Stimulated activated CD4-positive, alpha-beta T cell treated with anti-CD3 and anti-CD28 coated beads, TNF-alpha, amount 100 ng/mL, for 4 hours (primary cell): Measurements from ENCODE around the gene NFIA.
"Not testable (repeated sequence)": the region's sequence is repeated elsewhere in the genome, so short reads cannot be mapped to it uniquely, and the experiment has no call there.

Experiments used
- DNase-seq, 3 experiments: peaks; one replicate each; pipeline ENCODE4 v3.0.0-alpha.2; 2020; ENCODE audit warnings: low read depth in 3 of 3

NFIA gene

DNA sequence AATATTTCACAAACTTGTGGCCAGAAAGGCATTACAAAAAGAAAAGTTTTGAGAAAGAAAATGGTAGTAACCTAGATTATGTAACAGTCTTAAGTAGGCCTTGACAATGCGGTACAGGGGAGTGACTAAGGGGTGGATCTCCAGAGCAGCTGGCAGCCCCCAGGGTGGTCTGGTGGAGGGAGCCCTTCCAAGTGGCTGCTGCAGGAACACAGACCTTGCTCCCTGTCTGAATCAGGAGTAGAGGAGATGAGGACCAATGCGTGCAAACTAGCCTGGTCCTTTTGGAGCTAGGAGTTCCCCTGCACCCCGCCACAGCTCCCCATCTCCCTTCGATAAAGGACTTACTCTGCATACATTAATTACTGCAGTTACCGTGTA lies 189.0 kb downstream of the NFIA start:
- DNase-seq = no peak

DNA sequence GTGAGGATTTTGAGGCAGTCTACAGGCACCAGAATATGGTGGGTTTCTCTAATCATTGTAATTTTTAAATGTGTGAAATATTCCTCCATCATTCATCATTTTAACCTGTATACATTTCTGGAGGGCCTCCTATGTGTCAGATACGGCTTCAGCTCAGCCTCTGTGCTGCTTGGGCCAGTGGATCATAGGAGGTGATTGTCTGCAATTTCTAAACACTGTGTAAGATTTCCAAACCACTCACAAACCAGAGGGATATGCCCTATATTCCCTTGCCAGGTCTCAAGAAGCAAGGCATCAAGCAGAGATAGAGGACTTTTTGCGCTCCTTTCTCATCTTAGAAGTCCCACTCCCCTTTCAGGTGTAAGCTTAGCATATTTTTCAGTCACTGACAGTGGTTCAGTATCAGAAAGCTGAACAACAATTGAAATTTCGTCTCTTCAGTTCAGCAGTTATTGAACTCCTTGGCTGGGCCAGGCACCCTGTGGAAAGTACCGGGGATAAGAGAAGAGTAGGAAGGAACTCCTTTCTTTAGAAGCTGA lies 190.9 kb downstream of the NFIA start:
- no peak for DNase-seq

DNA sequence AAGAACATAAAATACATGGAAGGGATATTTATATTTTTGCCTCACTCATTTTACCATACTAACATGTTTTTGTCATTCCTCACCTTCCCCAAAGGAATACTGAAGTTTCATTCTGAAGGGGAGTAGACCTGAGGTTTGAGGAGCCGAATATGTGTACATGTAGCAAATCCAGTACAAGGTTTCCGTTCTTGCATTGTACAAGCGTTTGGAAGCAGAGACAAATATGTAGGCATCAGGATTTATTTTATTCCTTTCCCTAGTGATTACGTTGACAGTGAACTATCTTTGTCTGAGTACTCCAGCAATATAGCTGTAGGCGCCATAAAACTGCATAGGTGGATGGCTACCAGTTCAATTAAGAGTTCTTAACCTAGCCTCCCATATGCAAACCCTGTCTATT lies 191.5 kb downstream of the NFIA start:
- DNase-seq = no peak

DNA sequence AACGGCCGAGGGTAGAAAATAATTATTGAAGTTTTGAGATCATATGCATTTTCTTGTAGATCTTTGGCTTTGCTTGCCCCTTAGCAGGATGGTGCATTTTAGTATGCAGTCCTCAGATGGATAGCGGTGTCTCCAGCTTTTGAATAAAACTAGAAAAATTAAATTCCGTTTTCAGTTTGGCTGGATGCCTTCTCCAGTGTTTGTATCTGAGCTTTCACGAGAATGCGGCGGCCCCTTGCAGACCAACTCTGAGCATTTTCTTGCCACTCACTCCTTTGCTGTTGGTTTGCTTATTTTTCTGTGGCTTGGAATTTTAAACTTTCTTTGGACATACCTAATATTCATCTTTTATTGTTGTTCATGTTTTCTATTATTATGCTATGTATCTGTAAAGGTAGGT lies 192.6 kb downstream of the NFIA start:
- DNase-seq = no peak

DNA sequence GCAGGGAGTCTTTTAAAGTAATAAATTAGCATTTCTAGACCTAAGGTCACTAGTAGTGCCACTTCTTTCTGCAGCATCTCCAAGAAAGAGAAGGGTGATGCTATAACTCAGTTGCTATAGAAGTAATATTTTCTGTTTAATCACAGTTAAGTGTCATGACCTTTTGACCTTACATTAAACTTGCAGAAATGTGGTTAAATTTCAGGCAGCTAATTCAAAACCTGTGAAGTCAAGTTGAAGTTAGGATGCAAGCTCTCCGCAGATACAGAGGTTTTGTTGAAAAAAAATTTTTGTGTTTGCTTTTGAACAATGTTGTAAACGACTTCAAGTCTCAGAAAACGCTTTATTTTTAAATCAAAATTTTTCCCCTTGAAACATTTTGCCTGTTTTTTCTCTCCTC lies 193.9 kb downstream of the NFIA start:
- DNase-seq = no peak

DNA sequence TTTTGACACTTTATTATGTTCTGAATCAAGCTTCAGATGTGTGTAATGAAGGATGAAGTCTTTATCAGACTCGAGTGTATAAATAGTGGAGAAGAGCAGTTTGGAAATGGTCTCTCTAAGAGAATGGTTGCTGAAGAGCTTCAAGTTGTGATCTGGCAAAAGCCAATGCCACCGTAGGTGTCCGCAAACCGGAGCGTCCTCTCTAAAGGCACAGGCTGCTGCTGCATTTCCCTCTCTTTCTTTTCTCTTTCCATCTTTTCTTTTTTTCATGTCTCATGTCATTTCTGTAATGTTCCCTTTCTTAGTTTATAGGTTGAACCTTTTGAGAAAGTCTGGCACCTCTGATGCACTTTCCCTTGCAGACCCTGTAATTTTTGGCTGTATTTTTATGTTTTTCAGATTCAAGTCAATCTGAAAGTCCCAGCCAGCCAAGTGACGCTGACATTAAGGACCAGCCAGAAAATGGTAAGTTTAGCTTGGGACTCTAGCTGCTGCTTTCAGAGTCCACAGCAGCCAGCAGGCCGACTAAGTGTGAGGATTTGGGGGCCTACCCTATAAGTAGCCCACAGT lies 194.8 kb downstream of the NFIA start:
- DNase-seq = no peak

DNA sequence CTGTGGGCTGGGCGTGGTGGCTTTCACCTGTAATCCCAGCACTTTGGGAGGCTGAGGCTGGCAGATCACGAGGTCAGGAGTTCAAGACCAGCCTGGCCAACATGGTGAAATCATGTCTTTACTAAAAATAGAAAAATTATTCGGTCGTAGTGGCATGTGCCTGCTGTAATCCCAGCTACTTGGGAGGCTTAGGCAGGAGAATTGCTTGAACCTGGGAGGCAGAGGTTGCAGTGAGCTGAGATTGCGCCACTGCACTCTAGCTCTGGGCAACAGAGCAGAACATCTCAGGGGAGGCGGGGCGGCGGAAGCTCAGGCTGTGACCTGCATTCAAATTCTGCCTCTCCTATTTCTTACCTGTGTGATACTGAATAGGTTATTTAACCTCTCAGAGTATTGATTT lies 196.1 kb downstream of the NFIA start:
- not testable (repeated sequence) for DNase-seq

DNA sequence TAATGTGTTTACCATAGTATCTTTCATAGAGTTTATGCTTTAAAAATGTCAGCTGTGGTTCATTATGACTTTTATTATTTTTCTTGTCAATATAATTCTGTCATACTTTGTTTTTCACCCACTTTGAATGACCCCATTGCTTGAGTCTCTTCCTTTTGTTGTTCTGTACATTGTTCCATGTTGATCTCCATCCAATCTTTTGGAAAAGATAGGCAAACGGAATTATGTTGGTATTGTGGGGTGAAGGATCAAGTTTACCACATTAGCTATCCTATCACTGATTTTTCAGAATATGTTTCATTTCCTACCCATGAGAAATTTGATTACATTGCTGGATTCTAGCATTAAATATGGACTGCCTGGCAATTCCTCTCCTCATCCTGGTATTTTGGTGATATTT lies 196.6 kb downstream of the NFIA start:
- no peak for DNase-seq

DNA sequence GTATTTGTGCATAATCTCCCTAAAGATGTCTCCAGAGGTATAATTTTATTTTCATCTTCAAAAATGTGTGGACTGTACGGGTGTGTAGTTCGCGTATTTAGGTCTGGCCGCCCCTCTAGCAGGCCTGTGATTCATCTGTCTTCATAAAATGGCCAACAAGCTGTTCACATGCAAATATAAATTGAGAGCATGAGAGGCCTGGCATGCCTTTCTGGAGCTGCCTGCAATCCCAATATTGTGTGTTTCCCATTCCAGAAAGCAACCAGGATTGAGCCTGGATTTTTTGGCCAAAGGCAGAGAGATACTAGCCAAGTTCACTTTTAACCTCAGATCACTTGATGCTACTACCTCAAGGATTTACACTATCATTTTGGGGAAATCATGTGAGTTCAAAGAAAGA lies 197.2 kb downstream of the NFIA start:
- DNase-seq = no peak

DNA sequence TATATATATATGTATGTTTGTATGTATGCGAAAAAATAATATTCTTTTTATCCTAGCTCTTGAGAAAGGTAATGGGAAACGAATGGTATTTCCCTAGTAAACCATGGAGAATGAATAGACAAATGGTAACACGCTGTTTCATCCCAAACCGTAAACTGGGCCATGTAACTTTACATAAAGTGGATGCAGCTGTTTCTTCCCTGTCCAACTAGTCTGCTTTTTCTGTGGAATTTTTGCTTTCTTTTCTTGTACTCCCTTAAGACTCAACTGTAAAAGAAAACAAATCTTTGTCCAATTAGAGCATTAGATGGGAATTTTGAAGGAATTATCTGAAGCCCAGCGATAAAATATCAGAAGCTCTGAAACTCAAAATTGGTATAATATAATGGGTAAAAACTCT lies 198.1 kb downstream of the NFIA start:
- no peak for DNase-seq

DNA sequence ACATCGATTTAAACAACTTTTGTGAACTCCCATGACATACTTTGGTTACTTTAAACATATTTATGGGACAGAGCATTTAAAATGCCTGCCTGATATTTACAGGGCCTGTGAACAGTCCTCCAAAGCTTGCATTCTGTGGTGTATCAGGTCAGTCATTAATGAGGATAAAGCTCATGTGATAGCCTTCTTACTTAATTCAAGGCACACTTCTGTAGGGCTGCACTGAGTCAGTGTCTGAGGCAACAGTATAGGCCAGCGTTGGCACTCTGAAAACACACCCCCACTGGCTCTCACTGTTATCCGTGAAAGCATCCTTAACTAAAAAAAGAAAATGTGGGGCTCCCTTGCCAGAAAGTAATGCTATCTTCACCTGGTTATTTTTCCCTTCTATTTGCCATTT lies 200.0 kb downstream of the NFIA start:
- no peak for DNase-seq

DNA sequence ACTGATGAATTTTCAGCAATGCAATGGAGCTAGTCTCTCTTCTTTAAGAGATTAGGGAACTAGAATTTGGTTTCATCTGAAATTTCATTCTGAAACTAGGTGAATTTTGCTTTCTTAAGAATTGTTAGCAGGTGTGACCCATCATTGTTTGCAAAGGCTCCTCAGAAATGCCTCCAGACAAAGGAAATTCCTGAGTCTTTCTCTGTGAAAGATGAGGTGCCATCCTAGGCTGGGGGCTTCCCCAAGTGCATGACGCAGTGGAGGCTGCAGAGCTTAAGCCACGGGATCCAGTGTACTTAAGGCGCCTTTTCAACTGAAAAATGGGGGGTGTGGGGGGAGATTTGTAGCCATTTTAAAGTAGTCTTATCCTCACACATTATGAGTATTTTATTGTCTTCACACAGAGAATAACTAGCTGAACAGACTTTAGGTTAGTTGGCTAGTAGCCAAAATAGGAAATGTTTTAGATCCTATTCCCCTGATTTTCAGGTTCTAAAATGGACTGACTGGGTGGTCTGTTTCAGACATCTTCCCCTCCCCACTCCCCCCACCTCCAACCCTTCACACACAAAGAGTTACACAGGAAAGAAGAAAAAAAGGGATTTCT lies 202.0 kb downstream of the NFIA start:
- DNase-seq = no peak

DNA sequence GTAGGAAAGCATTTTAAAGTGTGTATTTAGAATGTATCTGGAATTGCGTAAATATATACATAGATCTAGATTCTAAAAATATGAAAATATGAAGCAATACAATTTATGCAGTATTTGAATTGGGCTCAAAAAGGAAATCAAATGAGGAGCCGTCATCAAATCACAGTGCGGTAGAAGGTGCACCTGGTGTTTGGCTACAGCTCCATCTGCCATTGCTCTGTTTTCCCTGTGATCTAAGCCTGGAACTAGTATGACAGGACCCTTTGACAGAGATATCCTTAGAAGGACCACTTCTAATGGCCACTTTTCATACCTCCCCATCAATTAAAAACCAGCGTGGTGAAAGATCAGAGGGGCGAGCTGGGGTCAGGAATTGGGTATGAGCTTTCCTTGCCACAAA lies 202.6 kb downstream of the NFIA start:
- DNase-seq = no peak

DNA sequence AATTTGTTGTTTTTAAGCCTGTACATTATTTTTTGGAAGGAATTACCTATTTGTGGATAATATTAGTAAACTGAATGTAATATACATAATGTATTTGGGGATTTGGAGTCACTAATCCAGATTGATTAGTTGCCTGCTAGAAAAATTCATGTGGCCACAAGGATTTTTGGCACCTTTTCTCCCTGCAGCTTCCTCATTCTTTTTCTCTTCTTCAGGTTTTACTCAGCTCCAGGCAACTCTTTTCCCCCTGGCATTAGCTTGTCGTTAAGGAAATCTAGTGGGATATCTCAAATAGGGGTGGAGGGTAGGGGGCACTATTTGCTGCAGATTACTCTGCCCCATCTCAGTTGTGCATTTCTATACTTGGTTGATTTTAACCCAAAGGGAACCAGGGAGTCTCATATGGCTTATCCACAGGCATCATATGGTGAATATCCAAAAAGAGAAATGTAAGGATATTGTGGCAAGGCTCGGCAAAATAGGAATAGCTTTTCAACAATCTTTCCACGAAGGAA lies 203.1 kb downstream of the NFIA start:
- DNase-seq = no peak

DNA sequence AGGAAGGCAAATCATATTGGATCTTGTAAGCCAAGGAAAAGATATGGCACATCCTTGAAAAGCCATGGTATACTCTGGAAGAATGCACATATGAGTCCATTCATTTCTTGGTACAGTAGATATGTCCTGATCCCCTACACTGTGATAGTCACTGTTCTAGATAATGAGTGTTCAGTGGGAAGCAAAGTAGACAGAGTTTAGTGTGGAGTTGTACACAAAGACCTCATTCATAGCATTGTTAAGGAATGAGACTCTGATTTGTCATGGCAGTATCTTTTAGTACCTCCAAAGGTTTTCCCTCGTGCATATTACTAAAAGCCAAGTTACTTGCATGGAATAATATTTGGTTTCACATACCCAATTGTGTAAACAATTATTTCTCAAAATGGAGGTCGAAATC lies 204.7 kb downstream of the NFIA start:
- DNase-seq = no peak

DNA sequence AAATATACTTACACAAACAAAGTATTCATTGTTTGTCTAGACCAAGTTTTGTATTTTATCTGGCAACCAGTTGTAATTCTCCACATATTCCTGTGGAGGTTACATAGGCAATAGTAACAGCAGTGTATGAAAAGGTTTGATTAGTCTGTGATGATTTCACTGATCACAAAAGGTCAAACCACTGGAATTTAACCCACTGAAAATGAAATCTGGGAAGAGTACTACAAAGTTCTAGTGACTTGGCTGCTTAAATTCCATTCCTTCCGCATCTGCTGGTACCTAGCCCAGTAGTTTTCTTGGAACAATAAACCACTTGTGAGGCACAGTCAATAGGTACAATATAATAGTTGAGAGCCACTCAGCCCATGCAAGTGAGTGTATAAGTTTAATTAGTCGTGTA lies 205.4 kb downstream of the NFIA start:
- DNase-seq = no peak

DNA sequence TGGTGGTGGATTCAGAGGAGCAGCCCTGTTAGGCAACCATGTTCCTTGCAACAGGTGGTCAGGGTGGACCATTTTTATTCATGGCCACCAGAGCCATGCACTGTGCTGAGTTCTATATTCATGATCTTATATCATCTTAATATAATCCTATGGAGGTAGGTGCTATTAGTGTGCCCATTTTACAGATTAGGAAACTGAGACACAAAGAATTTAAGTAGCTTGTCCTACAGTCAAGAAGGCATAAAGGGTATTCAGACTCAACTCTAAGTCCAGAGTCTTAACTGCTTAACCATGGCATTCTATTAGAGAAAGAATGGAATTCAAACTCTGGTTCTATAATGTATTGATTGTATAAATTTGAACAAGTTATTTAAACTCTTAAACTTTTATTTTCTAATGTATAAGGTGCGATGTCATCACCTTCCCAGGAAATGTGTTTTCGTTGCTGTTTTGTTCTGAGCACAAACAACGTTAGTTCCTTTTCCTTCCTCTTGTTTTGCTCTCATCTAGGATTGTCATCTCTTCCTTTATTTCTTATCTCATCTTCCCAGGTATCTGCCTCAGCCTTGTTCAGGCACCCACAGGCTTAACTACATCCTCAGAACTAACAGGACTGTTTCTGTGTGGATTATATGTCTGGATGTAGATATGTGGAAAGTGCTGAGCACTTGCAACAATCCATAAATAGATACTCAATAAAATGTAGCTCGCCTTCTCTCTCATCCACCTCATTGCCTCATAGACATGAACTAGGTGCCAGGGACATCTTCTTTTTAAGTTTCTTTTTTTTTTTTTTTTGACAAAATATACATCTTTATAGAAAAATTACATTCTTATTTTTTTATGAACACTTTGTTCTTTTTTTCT lies 207.1 kb downstream of the NFIA start:
- DNase-seq = no peak

DNA sequence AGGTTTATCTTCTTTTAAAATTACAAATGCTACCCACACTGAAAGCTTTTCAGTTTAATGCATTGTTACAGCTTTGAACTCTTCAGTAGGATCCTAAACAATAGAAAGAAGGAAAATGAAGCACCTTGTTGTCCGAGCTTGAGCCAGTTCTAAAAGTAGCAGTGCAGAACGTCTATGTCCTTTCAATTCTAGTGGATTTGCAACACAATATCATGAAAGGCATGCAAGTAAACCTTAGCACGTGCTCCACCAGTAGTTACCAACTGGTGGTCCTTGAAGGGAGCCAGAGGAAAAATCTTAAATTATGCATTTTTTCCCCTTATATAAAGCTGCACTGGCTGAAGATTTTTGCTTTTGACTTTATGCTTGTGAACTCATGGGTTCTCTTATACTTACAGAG lies 208.2 kb downstream of the NFIA start:
- no peak for DNase-seq

DNA sequence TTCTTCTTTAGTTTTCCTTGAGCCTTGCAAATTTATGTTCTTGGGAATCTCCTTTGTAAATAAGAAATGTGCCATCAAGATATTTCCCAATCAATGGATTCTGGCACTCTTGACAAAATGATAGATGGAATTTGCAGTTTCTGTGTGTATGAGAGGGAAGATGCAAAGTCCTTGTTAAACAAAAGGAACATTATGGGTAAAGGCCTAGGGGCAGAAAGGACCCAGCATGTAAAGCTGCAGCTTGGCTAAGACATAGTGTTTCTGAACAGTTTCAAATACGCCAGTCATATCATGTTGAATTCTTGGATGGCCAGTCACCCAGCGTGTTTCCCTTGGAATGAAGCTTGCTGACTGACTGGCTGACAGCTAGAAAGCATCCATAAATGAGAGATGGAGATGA lies 210.8 kb downstream of the NFIA start:
- no peak for DNase-seq

DNA sequence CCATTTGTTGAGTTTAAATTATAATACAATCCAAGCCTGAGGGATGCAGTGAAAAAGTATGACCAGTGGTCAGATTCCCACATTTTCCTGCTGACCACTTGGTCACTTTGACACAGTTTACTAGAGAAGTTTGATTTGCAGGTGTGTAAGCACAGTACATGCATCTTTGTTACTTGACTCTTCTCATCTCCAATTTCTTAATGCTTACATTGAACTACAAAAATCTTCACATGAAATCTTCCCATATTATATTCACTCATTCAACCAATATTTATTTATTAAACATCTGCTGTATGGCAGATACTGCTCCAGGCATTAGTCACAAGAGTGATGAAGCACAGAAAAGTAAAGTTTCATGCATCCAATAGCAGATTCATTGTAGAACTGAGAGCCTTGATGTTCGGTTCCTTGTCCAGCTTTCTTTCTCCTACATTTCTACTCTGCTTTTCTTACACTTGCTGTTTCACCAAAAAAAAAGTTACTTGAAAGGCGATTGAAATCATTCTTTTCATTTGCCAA lies 211.7 kb downstream of the NFIA start:
- no peak for DNase-seq

DNA sequence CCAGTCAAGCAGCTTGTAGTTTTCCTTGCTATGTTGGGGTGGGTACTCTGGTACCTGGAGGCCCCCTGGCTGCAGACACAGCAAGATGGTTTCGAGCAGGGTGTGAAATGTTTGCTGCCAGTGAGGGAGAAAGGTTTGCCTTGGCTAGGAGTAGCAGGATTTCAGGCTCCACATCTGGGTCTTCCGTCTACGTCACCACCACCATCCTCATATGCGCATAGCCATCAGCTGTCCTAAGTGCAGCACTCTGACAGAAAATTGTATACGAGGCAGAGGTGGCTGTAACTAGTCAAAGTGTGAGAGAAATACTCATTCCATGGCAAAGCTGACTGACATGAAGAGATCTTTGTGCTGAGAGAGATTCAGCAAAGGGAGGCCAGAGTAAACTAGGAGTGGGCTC lies 212.6 kb downstream of the NFIA start:
- no peak for DNase-seq

DNA sequence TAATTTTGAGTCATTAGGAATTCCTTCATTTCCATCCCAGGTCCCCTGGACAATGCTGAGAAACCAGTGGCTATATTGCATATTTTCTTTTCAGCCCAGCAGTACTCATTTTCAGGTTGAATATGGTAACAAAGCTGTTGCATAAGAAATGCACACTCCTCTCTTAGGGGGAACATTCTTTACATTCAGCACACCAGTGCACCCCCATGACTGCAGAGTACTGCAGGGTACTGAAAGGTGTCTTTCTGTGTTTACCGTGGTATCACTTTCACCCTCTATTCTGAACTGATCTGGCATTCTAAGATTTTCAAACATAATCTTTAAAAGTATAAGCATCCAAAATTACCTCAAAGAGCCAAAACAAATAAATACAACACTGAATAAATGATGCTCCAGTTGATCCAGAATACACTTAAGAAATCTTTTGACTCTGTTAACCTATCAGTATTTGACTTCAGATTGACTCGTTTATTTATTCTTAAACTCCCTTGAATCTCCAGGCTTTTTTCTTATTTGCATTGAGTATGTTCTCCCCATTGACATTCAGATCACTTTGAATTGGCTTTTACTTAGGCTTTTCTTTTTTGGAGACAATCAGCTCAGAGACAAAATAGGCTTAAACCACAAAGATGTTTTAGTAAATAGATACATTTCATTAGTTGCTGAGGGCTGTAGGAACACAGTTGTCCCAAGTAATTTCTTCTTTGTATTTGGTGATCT lies 213.6 kb downstream of the NFIA start:
- DNase-seq = no peak
